ENCODE results near the gene TLR4.

Gene TLR4

DNA sequence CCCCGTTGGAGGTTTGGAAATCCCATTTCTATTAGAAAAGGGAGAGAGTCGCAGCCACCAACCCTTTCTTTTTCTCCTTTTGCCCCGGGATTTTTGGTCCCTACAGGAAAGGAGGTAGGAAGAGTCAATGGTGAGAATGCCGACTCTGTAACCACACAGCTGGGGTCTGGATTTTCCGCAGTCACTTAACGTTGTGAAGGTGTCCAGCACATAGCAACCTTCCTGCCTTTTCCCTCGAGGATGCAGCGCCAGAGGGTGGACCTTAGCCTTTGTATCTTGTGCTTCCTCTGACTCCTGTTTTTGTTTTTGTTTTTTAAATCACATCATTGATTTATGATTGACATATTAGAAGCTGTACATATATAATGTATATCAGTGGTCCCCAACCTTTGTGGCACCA is 41.4 kb downstream of the TLR4 start:
- no peak for DNase-seq (ENCODE audit: low spot score)

DNA sequence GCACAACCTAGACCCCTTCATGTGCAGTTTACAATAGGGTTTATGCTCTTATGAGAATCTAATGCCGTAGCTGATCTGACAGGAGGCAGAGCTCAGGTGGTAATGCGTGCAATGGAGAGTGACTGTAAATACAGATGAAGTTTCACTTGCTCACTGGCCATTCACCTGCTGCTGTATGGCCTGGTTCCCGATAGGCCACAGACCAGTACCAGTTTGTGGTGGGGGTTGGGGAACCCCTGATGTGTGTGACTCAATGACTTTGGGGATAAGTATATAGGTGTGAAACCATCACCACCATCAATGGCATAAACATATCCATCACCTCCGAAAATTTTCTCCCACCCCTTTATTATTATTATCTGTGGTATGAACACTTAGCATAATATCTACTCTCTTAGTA is 42.1 kb downstream of the TLR4 start:
- DNase-seq (ENCODE audit: low spot score), result no peak

DNA sequence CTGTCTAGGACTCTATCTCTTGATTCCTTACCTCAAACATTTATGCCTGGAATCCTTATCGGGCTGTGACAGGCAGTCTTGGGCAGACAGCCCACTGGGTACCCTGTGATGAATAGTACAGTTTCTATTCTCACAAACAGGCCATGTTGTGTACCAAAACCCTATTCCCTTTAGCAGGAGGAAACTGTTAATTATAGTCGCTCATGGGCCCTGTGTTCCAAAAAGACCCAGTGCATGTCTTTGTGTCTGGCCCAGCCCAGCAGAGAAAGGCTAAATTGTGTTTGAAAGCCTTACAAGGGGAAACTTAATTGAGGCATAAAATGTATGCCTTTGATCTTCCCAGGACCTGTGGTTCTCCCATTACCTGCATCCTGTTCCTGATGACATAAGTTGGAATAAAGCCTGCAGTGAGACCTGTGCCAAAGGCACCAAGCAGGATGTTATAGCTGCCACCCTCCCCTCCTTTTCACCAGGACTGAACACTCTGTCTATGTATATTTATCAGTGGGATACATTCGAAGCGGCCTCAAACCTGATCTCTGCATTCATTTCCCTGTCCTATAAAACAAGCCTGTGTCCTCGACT is 43.3 kb downstream of the TLR4 start:
- DNase-seq (ENCODE audit: low spot score), result no peak

DNA sequence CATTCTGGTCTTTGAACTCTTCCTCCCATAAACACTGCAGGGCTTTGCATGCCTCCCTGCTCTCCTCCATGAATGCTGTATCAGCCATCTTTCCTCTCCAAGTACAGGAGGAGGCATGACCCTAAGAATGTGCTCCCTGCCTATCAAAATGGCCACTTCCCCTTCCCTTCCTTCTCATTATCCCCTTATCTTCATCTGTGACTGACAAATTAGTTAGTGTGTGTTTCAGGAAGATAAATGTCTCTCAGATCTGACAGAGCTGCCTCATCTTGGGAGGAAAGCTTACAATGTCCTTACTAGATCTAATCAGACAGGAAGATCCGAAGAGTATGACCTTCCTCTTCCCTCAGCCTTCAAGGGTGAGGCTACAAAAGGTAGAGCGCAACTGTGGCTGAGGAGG is 46.2 kb downstream of the TLR4 start:
- no peak for DNase-seq (ENCODE audit: low spot score)

DNA sequence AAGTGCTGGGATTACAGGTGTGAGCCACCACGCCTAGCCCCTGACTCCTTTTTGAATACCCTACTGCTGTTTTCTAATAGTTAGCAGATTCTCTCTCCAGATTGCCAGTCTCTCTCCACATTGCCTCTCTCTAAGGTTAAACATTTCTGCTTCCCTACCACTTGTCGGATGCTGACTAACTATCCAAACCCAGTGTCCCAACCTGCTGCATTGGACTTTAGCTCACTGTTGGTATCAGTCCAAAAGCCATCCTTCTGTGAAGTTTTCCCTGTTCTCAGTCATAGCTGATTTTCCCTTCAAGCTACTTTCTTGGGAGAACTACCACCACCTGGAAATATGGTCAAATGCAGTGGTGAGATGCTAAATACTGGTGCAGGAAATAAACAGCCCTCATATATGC is 48.7 kb downstream of the TLR4 start:
- DNase-seq (ENCODE audit: low spot score), result no peak

DNA sequence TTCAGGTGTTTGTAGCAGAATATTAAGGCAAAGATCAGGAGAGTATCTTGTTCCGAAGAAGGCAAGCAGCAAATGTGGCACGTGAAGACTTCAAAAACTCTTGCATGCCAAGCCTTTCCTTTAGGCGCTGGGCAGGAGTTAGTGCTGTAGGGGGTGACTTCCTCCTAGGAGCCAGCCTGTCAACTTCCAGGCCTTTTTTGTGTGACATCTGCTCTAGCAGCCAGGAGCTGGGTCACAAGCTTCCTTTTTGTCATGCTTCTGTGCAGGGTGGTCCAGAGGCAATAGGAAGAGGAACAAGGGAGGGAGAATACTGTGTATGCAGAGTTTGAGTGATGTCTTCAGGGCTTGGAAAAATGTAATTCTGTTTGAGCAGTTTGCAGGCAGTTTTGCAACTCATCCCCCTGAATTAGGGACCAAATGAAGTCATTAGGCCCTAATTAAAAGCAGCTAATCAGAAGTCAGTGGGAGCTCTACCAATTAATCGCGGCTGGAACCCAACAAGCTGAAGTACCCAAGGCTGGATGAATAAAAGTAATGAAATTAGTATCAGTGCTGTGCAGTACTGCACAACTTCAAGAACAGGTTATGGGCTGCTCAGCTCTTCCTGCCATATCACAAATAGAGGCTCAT is 53.5 kb downstream of the TLR4 start:
- DNase-seq (ENCODE audit: low spot score), result no peak

DNA sequence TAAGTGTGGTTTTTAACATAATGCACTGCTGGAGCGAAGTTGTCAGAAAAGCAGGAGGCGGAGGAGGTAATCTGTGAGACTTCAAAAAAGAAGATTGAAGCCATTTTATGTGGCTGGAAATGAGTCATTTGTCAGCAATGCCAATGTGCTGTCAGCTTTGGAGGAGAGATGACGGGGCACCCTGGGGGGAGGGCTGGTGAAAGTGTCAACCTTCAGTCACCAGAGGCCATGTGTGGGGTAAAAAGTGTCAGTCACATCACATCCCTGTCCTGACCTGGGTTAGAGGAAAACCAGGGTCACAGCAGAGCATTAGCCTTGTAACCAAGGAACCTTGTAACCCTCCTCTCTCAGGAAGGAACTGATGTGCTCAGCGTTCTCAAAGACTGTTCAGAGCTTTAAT is 59.1 kb downstream of the TLR4 start:
- no peak for DNase-seq (ENCODE audit: low spot score)

DNA sequence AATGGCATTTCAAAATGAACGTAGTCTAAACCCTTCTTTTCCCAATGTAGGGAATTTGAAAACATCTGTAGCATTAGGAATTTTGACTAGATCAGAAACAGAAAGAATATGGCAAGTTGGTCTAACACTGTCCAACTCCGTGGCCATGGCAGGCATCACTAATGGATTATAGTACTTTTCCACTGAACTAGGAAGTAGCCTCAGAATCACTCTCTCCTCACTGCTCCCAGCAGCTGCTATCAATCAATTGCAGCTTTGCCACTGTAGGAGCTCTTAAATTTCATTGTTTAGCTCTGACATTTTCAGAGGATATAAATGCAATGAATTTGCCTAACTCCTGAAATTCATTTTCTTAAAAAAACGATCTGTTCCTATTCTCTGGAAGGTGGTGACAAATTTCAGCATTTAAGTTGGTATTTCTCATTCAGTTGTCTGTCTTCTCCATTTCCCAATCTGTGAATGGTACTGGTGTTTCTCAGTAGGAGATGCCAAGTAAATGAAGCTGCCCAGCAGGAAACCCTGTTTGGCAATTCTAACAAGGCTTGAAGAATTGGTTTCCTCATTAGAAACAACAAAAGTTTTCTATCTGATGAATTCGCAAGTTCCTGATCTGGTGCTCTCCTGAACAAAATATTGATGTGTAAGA is 64.7 kb downstream of the TLR4 start:
- no peak for DNase-seq (ENCODE audit: low spot score)

DNA sequence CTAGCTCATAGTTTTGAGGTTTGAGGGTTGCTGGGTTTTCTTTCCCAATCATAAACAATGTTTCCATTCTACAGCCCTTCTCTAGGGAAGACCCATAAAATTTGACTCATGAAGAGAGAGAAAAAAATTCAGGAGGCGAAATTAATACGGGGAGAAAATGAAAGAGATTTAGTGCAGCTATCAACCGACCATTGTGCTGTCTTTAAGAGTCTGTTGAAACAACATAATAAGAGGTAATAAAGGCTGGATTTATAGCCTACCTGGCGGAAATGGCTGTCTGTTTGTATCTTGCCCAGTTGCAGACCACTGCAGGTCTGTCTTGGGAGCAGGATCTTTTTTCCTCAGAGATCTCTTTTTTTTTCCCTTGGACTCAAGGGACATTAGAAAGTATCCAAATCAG is 66.9 kb downstream of the TLR4 start:
- DNase-seq (ENCODE audit: low spot score), result no peak

DNA sequence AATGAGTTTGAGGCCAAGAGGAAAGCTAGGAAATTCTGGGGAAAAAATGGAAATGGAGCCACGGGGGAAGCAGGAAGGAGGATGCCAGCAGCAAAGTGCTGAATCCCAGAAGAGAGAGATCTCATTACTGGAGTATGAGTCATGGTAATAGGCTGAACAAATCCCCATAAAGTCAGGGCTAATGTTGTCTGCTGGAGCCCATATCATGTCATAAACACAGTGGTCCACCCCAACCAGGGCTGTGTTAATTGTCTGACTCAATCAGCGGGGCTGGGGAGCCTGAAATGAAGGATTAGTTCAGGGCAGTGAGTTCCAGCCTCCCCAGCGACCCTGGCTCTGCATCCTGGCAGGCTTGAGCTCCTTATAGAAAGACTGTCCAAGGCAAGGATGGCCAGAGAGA is 68.8 kb downstream of the TLR4 start:
- no peak for DNase-seq (ENCODE audit: low spot score)
